Embryonic facial prominence (tissue), 1 donor: ENCODE data around the gene GAL3ST3.

ENCODE experiments used
- DNase-seq: peaks from one replicate; pipeline ENCODE4 v3.0.0-alpha.2; 2016; ENCODE audit errors: extremely low spot score

Gene GAL3ST3

DNA sequence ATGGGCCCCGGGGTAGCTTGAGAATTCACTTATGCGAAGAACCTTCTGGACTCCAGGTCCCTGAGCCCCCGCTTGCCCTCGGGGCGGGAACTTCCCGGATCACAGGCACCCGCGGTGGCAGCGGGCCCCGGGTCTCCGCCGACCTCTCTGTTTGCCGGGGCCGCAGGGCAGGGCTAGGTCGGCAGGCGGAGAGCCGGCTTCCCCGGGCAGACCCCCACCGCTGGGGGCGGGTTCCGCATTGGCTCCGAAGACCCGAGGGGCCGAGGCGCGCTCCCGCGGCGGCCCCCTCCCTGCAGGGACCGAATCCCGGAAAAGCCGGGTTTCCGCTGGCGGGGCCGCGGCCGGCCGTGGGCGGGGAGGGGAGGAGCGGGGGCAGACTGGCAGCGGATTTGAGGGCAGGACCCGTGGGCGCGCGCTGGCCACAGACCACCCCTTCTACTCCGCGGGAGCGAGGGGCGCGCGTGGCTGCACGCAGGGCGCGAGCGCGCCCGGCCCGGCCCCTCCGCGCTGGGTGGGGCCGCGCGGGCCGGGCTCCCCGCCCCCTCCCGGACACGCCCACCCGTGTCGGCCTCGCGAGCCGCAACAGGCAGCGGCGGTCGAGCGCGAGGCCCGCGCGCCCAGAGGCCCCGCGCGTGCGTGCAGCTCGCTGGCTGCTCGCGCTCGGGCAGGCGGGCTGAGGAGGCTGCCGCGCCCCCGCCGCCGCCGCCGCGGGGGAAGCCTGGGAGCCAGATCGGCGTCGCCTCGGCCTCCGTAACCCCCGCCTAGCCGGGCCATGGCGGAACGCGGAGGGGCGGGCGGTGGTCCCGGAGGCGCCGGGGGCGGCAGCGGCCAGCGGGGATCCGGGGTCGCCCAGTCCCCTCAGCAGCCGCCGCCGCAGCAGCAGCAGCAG lies 21.0 kb upstream of the GAL3ST3 start, which contains the start of gene PACS1:
Gene PACS1, plus strand, starts transcription at position 558 of the 889 bp plus-strand sequence. Its CDS starts 215 bp downstream, at position 773.
- no peak for DNase-seq

DNA sequence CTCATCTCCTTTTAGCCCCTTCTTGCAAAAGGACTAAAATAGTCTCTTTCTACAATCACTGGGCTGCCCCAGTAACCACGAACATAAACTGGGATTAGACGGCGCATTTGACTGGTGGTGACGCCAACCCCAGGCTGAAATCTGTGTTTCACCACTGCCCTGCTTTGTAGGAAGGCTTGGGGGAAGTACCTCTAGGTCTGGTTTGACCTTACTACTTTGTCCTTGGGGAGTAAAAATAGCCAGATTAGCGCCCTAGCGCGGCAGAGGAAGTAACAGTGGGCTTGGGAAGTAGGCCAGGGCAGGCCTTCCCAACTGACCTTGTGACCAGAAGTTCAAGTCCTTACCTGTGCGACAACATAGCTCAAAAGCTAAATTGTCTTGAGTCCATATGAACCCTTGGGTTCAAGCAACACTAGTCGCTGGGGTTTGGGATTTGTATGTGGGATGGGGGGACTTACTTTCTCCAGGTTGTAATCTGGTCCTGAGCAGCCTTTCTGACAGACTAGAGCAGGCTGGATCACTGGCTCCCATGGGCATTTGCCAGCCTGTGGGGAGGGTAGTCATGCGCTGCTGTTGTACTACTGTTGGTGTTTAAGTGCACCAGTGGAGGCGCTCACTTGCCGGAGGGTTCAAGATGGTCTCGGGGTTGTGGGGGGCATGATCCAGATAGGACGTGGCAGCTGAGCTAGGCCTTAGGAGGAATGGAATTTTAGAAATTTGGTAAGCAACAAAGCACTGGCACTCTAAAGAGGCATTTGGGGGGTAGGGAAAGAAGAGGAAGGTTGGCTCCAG lies 20.2 kb upstream of the GAL3ST3 start:
- no peak for DNase-seq

DNA sequence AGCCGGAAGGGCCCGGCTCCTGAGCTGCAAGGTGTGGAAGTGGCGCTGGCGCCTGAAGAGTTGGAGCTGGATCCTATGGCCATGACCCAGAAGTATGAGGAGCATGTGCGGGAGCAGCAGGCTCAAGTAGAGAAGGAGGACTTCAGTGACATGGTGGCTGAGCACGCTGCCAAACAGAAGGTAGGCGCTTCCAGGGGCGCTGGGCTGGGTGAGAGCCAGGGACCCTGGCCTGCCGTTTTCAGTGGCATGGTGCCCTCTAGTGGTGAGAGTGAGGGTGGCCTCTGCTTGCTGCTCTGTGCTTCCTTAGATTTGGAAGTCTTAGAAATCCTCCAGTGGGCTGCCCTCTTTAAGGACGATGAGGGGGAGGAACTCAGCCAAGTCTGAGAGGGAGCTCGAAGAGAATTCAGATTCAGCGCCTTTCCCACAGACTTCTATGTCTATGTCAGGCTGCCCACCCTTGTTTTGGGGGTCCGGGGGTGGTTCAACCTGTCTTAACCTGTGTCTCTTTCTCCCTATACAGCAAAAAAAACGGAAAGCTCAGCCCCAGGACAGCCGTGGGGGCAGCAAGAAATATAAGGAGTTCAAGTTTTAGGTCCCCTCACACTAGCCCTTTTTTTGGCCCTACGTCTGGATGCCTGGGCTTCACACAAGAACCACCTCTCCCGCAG lies 19.3 kb upstream of the GAL3ST3 start:
- peak; percentile 42 for DNase-seq

DNA sequence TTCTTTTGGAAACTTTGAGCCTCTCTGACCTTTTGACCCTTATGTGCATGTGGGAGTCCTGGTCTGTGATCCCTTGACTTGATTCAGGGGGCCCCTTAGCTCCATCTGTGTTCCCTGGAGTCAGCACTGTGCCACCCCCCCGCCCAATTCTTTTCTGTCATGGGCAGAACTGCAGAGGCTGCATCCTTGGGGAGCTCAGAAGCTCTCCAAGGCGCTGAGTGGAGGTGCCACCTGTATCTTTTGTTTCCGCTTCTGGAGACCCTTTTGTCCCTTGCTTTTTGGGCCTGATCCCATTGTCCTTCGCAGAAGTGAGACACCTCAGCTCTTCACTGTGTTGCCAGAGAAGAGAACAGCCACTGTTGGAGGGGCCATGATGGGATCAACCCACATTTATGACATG lies 18.7 kb upstream of the GAL3ST3 start:
- no peak for DNase-seq

DNA sequence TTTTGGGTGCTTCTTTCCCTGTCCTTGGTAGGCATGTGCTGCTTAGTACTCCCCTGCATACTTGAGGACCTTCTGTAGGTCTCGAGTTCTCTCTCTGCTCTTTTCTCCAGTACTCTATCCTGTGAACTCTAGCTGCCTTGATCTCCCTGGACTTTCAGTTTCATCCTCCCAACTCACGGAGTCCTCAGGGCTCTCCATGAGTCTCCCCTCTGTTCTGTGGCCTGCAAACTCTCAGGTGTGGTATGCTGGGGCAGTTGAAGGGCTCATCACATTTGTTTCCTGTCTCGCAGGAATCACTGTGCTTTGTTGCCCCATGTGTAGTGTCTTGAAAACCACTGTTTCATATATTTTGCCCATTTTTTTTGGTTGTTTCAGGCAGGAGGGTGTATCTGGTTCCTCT lies 17.8 kb upstream of the GAL3ST3 start:
- DNase-seq, result no peak

DNA sequence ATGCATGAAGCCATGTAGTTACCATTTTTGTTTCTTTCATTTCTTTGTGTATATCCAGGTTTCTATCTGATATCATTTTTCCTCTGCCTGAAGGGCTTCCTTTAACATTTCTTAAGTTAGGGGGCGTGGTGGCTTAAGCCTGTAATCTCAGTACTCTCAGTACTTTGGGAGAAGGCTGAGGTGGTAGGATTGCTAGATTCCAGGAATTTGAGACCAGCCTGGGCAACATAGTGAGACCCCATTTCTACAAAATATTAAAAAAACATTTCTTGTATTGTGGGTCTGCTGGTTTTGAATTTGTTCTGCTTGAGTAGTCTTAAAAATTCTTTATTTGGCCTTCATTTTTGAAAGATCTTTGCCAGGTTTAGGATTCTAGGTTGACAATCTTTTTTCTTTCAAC lies 15.6 kb upstream of the GAL3ST3 start:
- no peak for DNase-seq

DNA sequence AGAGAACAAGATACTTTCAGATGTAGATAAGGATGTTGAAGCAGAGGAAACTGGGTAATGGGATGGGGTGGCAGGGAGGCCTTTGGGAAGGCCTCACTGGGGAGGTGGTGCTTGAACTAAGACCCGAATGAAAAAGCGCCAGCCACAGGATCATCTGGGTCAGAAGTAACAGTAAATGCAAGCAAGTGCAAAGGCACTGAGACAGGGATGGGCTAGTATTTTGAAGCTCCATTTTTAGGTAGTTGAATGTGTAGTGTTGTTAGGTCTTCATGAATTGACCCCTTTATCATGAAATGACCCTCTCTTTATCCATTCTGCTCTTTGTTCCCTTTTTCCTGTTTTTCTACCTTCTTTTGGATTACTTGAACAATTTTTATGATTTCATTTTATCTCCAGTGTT lies 14.9 kb upstream of the GAL3ST3 start:
- DNase-seq, result no peak

DNA sequence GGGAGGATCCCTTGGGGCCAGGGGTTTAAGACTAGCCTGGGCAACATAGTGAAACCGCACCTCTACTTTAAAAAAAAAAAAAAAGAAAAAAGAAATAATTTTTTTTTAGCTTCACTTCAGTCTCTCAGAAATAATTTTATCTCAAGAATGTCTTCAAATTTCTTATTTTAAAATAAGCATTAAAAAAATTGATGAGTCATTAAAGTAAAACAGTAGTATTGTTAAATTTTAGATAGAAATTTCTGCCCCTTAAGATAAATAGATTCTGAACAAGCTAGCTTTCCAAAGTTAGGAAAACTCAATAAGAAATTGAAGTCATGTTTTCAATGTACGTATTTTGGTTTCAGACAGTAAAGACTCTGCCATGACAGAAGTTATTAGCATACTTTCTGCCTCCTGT lies 13.4 kb upstream of the GAL3ST3 start:
- DNase-seq, result no peak

DNA sequence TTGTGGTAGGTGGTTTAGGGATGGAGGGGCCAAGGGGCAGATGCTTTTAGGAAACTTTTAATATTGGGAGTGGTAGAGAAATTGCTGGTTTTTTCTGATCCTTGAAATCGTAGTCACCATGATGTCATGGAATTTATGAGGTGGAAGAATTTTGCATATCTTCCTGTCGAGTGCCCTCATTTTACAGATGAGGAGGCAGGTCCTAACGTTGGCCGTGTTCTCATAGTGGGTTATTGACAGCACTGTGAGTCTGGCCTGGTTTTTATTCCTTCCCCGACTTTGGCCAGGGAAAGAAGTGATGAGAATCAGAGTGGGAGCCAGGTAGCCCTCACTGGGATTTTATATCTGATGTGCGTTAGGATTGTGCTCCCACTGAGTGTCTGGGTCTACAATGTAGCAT lies 12.3 kb upstream of the GAL3ST3 start:
- DNase-seq, result no peak

DNA sequence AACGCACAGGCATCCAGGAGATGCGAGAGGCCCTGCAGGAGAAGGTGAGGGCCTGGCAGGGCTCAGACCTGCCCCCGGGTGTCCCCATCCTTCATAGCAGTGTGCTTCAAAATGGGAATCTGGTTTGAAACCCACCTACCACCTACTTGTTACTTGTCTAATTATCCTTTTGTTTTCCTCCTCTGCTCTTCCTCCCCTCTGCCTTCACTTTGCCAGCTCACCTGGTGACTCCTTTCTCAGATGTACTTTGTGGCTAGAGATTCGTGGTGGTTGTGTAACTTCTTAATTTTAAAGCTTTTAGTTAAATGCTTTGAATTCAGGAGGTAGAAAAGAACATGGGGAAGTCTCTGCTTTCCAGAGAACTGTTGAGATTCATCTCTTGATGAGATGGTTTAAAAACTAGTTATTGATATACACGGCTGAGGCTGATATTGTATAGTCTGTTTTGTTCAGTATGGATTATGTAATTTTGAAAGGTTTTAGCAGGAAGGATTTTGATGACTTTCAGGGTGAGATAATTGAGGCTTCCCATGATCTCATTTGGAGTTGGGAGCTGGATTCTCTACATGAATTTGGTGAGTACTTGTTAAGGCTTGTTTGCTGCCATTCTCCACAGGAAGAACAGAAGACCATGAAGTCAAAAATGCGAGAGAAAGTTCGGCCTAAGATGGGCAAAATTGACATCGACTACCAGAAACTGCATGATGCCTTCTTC lies 11.2 kb upstream of the GAL3ST3 start:
- DNase-seq, result no peak

DNA sequence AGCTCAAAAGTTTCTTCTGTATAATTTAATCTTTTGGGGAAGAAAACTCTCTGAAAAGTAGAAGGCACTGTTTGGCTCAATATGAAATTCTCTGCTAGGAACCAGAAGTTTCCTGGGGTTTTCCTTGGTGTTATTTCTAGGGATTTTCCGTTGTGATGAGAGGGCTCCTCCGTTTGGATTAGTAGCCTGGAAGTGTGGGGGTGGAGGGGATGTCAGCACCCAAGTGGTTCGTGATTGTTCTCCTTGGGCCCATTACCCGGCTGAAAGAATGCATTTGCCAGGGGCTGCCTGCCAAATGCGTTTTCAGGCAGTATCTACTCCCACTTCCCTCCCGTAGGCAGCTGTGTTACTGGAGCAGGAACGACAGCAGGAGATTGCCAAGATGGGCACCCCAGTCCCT lies 7.5 kb upstream of the GAL3ST3 start:
- no peak for DNase-seq

DNA sequence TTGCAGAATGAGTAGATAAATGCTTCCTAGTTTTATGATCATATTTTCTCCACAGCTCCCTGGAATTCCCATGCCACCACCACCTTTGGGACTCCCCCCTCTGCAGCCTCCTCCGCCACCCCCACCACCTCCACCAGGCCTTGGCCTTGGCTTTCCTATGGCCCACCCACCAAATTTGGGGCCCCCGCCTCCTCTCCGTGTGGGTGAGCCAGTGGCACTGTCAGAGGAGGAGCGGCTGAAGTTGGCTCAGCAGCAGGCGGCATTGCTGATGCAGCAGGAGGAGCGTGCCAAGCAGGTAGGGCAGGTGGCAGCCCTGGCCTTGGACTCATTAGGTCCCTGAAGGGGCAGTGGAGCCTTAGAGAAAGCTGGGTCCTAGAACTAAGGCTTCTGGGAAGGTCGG lies 6.1 kb upstream of the GAL3ST3 start:
- DNase-seq, result no peak

DNA sequence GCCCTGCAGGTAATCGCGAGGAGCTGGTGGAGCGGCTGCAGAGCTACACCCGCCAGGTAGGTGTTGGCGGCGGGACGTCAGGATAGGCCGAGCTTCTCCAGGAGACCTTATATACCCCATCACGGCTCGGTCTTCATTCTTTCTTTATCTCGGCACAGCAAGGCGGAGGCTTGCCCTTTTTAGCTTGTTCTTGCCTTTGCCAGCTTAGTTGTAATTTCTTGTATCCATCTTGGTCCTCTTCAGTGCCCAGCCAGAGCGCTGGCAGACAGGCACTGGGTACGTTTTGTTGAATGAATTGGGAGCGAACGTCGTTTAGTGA lies 3.7 kb upstream of the GAL3ST3 start:
- DNase-seq, result no peak

DNA sequence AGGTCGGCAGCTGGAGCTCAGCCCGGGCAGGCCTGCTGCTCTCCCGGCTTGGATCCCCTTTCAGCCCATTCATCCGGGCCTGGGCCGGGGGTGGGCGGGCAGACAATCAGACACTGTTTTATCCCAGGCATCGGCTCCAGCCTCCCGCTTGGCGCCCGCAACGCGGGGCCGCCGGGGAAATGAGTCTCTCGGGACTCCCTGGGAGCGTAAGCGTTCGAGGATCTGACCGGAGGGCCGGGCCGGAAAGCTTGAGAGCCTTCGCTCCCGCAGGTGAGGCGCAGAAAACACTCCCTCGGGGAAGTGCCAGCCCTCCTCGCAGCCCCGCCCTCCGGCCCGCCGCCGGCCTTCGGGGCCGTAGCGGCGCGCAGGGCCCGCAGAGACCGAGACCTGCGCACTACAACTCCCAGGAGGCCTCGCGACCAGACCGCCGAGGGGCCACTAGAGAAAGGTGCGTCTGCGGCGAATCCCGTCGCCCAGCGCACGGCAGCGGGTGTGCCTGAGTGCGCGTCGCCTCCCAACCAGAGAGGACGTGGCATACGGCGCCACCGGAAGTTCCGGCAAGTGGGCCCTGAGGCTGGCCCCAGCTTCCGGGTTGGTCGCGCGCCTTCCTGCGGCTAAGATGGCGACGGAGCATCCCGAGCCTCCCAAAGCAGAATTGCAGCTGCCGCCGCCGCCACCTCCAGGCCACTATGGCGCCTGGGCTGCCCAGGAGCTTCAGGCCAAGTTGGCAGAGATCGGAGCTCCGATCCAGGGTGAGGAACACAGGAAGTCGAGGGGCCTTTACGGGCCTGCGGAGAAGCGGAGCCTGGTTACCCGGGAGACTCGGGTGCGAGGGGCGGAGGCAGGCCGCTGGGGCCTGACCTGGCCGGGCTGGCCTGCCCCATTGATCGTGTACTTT lies 3.1 kb upstream of the GAL3ST3 start, which contains the start of gene SF3B2:
Gene SF3B2, plus strand, starts transcription at position 599 of the 898 bp plus-strand sequence. Its CDS starts 21 bp downstream, at position 620.
- peak; percentile 96 for DNase-seq

DNA sequence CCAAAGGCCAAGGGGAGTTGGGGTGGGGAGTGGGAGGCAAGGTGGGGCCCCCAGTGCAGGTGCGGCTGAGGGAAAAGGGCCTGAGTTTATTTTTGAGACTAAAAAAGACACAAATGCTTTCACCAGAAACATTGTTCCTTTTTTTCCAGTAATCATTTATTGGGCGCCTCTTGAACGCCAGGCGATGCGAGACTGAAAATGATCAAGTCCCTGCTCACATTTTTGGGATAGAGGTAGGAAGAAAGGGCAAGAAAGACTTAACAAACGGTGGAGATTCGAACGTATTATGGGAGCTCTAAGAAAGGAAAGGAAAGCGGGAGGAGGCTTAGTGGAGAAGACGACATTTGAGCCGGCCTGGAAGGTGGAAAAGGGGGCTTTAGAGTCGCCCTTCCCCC lies 2.4 kb upstream of the GAL3ST3 start:
- no peak for DNase-seq

DNA sequence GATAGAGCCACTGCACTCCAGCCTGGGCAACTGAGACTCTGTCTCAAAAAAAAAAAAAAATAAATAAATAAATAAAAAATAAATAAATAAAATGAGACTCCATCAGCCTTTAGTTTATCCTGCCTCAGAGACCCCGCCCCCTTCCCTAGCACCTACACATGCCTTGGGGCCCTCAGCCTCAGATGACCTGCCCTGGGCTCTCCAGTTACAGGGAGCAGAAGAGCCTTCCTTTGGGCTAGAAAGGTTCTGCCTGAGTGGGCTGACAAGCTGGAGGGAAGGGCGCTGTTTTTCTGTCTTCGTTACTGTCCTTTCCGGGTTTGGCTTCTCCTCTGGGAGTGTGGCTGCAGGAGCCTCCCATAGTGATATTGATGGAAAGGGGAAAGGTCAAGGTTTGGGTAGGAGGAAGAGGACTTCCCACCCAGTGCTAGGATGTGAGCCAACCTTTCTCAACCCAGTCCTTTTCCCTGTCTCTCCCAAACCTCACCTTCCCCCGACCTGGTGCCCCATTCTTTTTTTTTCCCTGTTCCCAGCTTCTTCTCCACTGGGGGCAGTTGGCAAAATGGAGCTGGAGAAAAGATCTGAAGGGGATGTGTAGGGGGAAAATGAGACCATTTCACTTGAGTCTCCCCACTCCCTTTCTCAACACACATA lies 1.7 kb upstream of the GAL3ST3 start:
- DNase-seq, result no peak

DNA sequence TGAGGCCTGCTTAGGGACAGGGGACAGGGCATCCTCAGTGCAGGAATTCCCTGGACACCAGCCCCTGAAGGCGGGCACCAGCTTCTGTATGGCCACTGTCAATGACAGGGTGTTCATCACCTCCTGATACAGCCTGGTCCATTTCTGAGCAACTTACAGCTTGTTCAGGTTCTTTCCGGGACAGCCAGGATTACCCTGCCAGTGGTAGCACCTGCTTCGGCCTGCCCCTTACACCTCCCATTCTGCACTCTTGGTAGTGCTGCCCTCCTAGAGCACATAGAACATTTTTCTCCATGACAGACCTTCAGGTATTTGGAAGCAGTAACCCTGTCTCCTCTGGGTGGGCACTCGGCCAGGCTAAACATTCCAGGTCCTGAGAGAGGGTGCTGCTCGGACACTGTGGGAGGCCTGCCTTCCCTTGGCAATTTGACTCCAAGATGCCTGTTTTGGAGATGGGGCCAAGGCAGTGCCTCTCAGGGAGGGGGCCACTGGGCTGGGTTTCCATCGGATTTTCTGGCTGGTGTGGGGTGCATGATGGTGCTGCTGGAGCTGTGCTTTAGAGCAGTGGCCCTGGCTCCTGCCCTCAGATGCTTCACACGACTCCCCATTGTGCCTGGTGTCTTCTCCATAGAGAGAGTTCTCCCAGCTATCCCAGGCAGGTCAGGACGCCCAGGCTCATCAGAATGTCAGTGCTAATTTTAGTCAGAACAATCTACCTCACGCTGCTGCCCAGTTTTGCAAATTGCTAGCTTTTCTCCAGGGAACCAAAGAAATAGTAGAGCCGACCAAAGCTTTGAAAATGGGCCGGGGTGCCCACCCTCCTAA lies 1.2 kb downstream of the GAL3ST3 start:
- DNase-seq, result no peak

DNA sequence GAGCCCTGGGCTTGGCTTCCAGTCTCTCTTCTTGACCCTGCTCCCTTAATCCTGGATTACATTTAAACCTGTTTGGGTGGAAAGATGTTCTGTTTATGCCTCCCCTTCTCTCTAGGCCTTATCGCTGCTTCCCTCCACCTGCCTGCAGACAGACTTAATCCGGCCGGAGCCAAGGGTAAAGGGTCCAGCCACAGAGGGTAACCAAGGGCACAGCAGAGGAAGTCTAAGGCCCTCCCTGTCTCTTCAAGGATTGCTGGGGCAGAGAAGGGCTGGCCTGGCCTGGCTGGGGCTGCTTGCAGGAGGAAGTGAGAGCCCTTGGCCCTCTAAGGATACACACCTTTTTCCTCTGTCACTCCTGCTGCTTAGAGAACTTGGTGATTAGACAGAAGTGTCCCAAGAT lies 2.1 kb downstream of the GAL3ST3 start:
- DNase-seq, result no peak

DNA sequence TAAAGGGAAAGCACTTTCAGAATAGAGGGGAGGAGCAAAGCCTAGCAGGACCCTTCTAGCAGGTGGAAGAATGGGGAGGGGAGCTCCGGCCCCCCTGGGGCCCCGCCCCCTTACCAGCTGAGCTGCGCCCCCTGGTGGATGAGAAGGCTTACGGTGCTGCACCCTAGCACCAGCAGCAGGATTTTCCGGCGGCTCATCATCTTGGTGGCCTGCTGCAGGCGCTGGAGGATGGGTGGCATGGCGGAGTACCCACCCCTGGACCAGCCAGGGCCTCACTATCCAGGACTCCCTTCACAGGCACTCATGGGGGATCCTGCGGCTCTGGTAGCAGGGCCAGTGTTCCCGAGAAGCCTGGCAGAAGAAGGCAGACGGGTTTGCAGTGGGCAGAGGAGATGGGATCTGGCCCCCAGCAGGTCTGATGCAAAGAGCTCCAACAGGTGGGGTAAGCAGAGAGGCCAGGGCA lies 3.8 kb downstream of the GAL3ST3 start:
- no peak for DNase-seq
